Spleen (tissue), 11 donors: ENCODE measurements around the gene TYW1B. TPM values are rescaled to one million over a fixed set of nuclear protein-coding genes. Genes with fewer than 3 reads are reported as not detected.
"Not testable (repeated sequence)": the region's sequence is repeated elsewhere in the genome, so short reads cannot be mapped to it uniquely, and the experiment has no call there.

Experiments
- DNase-seq: peaks from one replicate; pipeline ENCODE4 v3.0.0-alpha.2; 2020
- H3K27ac ChIP-seq, 8 donors: fragments of 200-600 bp; sonication (generic) in 7 of 8; 1 replicate in 4 of 8; 2 replicates in 4 of 8; pipeline versions ENCODE4 v1.5.0 to v1.8.0; 2016 to 2021; ENCODE audit warnings: inconsistent platforms in 4 of 8, mild to moderate bottlenecking in 4 of 8, moderate library complexity in 1 of 8
- H3K27me3 ChIP-seq, 7 donors: fragments of 200-600 bp; sonication (generic) in 6 of 7; replicated peaks in 1 of 7; 1 replicate in 4 of 7; 2 replicates in 3 of 7; pipeline versions ENCODE4 v1.5.0 to v1.8.0; 2016 to 2021; ENCODE audit warnings: inconsistent platforms in 3 of 7, mild to moderate bottlenecking in 1 of 7
- H3K36me3 ChIP-seq, 6 donors: fragments of 200-600 bp; sonication (generic) in 5 of 6; 1 replicate in 4 of 6; 2 replicates in 2 of 6; pipeline versions ENCODE4 v1.5.0 to v1.8.0; 2016 to 2021; ENCODE audit warnings: inconsistent platforms in 2 of 6
- H3K4me1 ChIP-seq, 6 donors: fragments of 200-600 bp; sonication (generic) in 5 of 6; 1 replicate in 3 of 6; 2 replicates in 3 of 6; pipeline versions ENCODE4 v1.5.0 to v1.8.0; 2016 to 2021; ENCODE audit warnings: inconsistent platforms in 3 of 6
- H3K4me3 ChIP-seq, 8 donors: fragments of 200-600 bp; sonication (generic) in 7 of 8; 1 replicate in 4 of 8; 2 replicates in 4 of 8; pipeline versions ENCODE4 v1.5.0 to v1.8.0; 2016 to 2021; ENCODE audit warnings: inconsistent platforms in 4 of 8, mild to moderate bottlenecking in 4 of 8, moderate library complexity in 2 of 8
- H3K9me3 ChIP-seq, 8 donors: fragments of 200-600 bp; sonication (generic) in 7 of 8; 1 replicate in 4 of 8; 2 replicates in 4 of 8; pipeline versions ENCODE4 v1.5.0 to v1.8.0; 2016 to 2021; ENCODE audit warnings: inconsistent platforms in 4 of 8
- CTCF ChIP-seq, 11 experiments: fragments of 200-600 bp in 7 of 11; fragments of 450-650 bp in 4 of 11; sonication (generic) in 4 of 11; IDR thresholded peaks in 8 of 11; conservative IDR thresholded peaks in 3 of 11; 1 replicate in 7 of 11; 2 replicates in 4 of 11; pipeline versions ENCODE4 v1.4.0 to v1.8.0; 2016 to 2021; ENCODE audit warnings: antibody characterized with exemption in 11 of 11, inconsistent platforms in 4 of 11, mild to moderate bottlenecking in 1 of 11
- POLR2A ChIP-seq, 3 donors: fragments of 450-650 bp; IDR thresholded peaks; one replicate each; pipeline ENCODE4 v1.5.1; 2017; ENCODE audit warnings: antibody characterized with exemption in 3 of 3, mild to moderate bottlenecking in 1 of 3
- POLR2AphosphoS5 ChIP-seq, 3 donors: sonication (generic); formaldehyde crosslinking; IDR thresholded peaks; one replicate each; pipeline ENCODE4 v1.5.1; 2017; ENCODE audit warnings: antibody characterized with exemption in 3 of 3
- WGBS, 5 donors: extraction: QIAGEN DNeasy Blood & Tissue Kit in 3 of 5; methylation state at CpG; one replicate each; pipeline versions ENCODE4 v1.1.5 to v1.1.7; 2013 to 2018; 5-methylcytosine and 5-hydroxymethylcytosine counted together
- intact Hi-C: fragments of 100-400 bp; cut with DNase I; formaldehyde crosslinking; loops from one replicate; pipeline ENCODE4 v1.15.0; 2023; ENCODE audit warnings: low total_unique reads
- polyA plus RNA-seq, 3 donors: library from polyadenylated mRNA; stranded (reverse); fragments of 200-250 nt; gene quantifications; one replicate each; pipeline ENCODE4 v1.2.1, GENCODE V29; 2013
- total RNA-seq, 7 donors: library from RNA; depleted of rRNA in 3 of 7; stranded (reverse); fragments of >200 nt in 3 of 7; fragmentation: NEBNext Ultra II Directional in 4 of 7; extraction: Animal tissue kit (Norgen Biotek cat#: 25700) in 4 of 7; gene quantifications; one replicate each; pipeline versions ENCODE4 v1.1.0 to v1.2.1, GENCODE V29; 2016 to 2021
- donor health status: healthy with polysubstance abuse.
- donor health status: DM: no; HTN: no; CAD: no; lungs with moderate emphysema.
- donor health status: DM: no; HTN: no; CAD: no.
- donor health status: Bipolar disorder and iron deficiency.
- donor health status: healthy.
- donor health status: DM: no; HTN: no; CAD: no.
- donor health status: DM: yes; HTN: yes; CAD: no.

Gene TYW1B
- total and polyA plus RNA-seq, 10 donors: 1.2 to 8.3 (median 4.1) TPM

- DNase-seq, H3K4me3 ChIP-seq, H3K27me3 ChIP-seq, H3K9me3 ChIP-seq, H3K4me1 ChIP-seq, intact Hi-C loops, H3K27ac ChIP-seq: not testable (repeated sequence)
- H3K36me3 ChIP-seq: peaks cover 0 to 22% (median 0%) of the 10 kb centered on the region in 6 donors
- WGBS, 5 donors: 95 to 99% (median 97%) methylated on average over 4 of the region's 4 CpGs
Measured at GRCh38 chr7:72720890-72721289, 107.1 kb downstream of the TYW1B start.

GRCh38 chr7:72717252-72717774 is 110.7 kb downstream of the TYW1B start:
- H3K4me3 ChIP-seq, H3K27ac ChIP-seq, intact Hi-C loops, H3K4me1 ChIP-seq, H3K27me3 ChIP-seq, H3K9me3 ChIP-seq, DNase-seq: not testable (repeated sequence)
- H3K36me3 ChIP-seq: peaks cover 0 to 20% (median 4%) of the 10 kb centered on the region in 6 donors
- WGBS, 5 donors: 78 to 87% (median 85%) methylated on average over 6 of the region's 6 CpGs

- WGBS, 5 donors: 89 to 100% (median 94%) methylated on average over 3 of the region's 3 CpGs
- H3K9me3 ChIP-seq, DNase-seq, H3K4me1 ChIP-seq, H3K4me3 ChIP-seq, intact Hi-C loops, H3K27ac ChIP-seq, H3K27me3 ChIP-seq: not testable (repeated sequence)
- peaks cover 0 to 41% (median 7%) of the 10 kb centered on the region in 6 donors for H3K36me3 ChIP-seq
Measured at GRCh38 chr7:72711927-72712326, 116.1 kb downstream of the TYW1B start.

- WGBS, 5 donors: 81 to 97% (median 93%) methylated on average over 4 of the region's 4 CpGs
- no peak for TF ChIP-seq POLR2AphosphoS5 (IDR thresholded peaks at IDR 0.05)
- no peak for TF ChIP-seq CTCF (IDR thresholded peaks at IDR 0.05 in 8 of 11, conservative IDR thresholded peaks at IDR 0.05 in 3 of 11)
- no peak for TF ChIP-seq POLR2A (IDR thresholded peaks at IDR 0.05)
- H3K27ac ChIP-seq: no peak overlapping the region
- intact Hi-C loops: no loop called here
- H3K36me3 ChIP-seq: peaks cover 0 to 44% (median 7%) of the 10 kb centered on the region in 6 donors
- peaks cover 0 to 6% (median 0%) of the 10 kb centered on the region in 8 donors for H3K9me3 ChIP-seq
- no peaks in the 10 kb centered on the region for H3K4me1 ChIP-seq
- H3K4me3 ChIP-seq: no peak overlapping the region
- no peak for DNase-seq
- no peaks in the 10 kb centered on the region for H3K27me3 ChIP-seq
Measured at GRCh38 chr7:72710983-72711382, 117.0 kb downstream of the TYW1B start.

- H3K4me1 ChIP-seq: no peaks in the 10 kb centered on the region
- no peak for DNase-seq
- WGBS, 5 donors: 95 to 99% (median 98%) methylated on average over 8 of the region's 8 CpGs
- no peak for TF ChIP-seq POLR2A (IDR thresholded peaks at IDR 0.05)
- no peak for TF ChIP-seq CTCF (IDR thresholded peaks at IDR 0.05 in 8 of 11, conservative IDR thresholded peaks at IDR 0.05 in 3 of 11)
- TF ChIP-seq POLR2AphosphoS5 (IDR thresholded peaks at IDR 0.05): no peak
- H3K36me3 ChIP-seq: peaks cover 0 to 44% (median 7%) of the 10 kb centered on the region in 6 donors
- H3K27ac ChIP-seq: no peak overlapping the region
- no peak overlapping the region for H3K4me3 ChIP-seq
- intact Hi-C loops: no loop called here
- no peaks in the 10 kb centered on the region for H3K27me3 ChIP-seq
- peaks cover 0 to 6% (median 0%) of the 10 kb centered on the region in 8 donors for H3K9me3 ChIP-seq
Measured at GRCh38 chr7:72709909-72710308, 118.1 kb downstream of the TYW1B start.

GRCh38 chr7:72708371-72709050 is 119.5 kb downstream of the TYW1B start:
- peaks cover 0 to 44% (median 7%) of the 10 kb centered on the region in 6 donors for H3K36me3 ChIP-seq
- H3K4me1 ChIP-seq, DNase-seq, H3K9me3 ChIP-seq, H3K4me3 ChIP-seq, H3K27ac ChIP-seq, intact Hi-C loops, H3K27me3 ChIP-seq: not testable (repeated sequence)
- WGBS, 5 donors: 61 to 76% (median 64%) methylated on average over 3 of the region's 3 CpGs
